Measurements from ENCODE around the gene TPRG1L.
A peak's percentile ranks its signal among the peaks of the same experiment; 100 is the strongest.

TPRG1L gene

DNA sequence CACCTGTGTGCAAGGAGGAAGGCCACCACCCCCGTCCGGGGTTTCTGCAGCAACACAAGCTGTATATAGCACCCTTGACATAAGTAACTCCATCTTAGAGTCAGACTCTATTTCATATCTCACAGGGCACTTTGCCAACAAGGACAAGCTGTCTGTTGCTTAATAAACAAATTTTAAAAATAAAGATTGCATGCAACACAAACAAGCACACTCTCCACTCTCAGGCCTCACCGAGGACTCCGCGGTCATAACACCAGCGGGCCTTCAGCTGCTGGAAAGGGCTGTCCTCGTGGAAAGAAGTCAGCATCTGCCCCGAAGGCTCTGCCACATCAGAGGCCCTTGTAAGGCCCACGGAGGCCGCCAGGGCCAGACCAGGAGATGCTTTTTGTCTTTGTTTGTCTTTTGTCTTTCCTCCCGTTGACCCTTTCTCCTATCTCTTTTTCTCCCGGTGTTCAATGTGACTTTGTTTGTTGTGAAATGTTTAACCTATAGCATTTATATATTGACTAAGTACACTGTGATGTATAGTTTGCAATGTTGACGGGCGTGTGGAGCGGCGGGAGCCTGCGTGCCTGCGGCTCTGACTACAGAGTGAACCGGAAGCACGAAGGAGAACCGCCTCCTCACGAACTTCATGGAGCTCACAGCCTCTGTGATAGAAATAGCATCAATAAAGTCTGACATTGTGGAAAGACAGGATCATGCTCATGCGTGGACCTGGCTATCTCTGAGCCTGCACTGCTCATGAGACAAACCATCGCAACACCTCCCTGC lies 37.6 kb upstream of the TPRG1L start:
- TF ChIP-seq, protein P1, sequence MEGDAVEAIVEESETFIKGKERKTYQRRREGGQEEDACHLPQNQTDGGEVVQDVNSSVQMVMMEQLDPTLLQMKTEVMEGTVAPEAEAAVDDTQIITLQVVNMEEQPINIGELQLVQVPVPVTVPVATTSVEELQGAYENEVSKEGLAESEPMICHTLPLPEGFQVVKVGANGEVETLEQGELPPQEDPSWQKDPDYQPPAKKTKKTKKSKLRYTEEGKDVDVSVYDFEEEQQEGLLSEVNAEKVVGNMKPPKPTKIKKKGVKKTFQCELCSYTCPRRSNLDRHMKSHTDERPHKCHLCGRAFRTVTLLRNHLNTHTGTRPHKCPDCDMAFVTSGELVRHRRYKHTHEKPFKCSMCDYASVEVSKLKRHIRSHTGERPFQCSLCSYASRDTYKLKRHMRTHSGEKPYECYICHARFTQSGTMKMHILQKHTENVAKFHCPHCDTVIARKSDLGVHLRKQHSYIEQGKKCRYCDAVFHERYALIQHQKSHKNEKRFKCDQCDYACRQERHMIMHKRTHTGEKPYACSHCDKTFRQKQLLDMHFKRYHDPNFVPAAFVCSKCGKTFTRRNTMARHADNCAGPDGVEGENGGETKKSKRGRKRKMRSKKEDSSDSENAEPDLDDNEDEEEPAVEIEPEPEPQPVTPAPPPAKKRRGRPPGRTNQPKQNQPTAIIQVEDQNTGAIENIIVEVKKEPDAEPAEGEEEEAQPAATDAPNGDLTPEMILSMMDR (IDR thresholded peaks at IDR 0.05; ENCODE audit: insufficient read depth, low read depth, low read length, missing control alignments): no peak
- no peak overlapping the region for H3K4me3 ChIP-seq (ENCODE audit: low read length)
- DNase-seq (ENCODE audit: low read depth): peak; percentile 39

DNA sequence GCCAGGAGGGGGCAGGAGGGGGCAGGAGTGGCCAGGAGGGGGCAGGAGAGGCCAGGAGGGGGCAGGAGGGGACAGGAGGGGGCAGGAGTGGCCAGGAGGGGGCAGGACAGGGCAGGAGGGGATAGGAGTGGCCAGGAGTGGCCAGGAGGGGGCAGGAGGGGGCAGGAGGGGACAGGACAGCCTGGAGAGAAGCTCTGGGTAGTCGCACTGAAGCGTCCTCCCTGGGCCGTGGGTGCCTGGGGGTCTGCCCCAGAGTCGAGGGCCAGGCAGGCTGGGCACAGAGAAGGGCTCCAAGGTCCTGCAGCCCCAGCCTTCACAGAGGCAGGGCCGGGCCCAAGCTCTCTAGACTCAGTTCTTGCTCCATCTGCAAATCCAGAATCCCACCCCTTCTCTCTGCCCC lies 36.4 kb upstream of the TPRG1L start:
- H3K4me3 ChIP-seq (ENCODE audit: low read length): no peak overlapping the region
- DNase-seq (ENCODE audit: low read depth): no peak
- TF ChIP-seq, protein P1 (IDR thresholded peaks at IDR 0.05; ENCODE audit: insufficient read depth, low read depth, low read length, missing control alignments): no peak

DNA sequence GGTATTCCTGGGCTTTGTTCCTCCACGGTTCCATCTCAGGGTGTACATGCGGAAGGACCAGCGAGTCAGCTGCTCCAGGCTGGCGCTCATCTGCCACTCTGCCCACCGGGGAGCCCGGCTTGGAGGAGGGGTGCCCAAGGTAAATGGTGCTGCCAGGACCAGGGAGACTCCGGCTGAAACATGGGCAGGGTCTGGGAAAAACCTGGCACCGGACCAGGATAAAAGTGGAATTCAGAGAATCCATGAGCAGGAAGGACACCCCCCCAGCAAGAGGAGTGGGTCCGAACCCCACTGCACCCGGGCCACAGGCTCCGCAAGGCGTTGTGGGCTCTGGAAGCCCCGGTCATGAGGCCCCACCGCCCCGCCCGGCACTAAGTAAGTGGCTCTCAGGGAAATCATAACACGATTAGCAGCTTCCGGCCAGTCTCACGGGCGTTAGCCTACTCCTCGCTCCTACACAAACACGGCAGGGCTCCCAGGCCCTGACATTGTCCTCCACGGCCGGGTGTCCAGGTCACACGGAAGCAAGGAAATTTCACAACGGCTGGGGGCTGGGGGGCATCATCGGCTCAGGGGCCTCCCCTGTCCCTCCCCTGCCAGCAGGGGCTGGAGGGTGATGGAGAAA lies 34.6 kb upstream of the TPRG1L start:
- TF ChIP-seq, protein P1 (IDR thresholded peaks at IDR 0.05; ENCODE audit: insufficient read depth, low read depth, low read length, missing control alignments): no peak
- no peak for DNase-seq (ENCODE audit: low read depth)
- no peak overlapping the region for H3K4me3 ChIP-seq (ENCODE audit: low read length)

DNA sequence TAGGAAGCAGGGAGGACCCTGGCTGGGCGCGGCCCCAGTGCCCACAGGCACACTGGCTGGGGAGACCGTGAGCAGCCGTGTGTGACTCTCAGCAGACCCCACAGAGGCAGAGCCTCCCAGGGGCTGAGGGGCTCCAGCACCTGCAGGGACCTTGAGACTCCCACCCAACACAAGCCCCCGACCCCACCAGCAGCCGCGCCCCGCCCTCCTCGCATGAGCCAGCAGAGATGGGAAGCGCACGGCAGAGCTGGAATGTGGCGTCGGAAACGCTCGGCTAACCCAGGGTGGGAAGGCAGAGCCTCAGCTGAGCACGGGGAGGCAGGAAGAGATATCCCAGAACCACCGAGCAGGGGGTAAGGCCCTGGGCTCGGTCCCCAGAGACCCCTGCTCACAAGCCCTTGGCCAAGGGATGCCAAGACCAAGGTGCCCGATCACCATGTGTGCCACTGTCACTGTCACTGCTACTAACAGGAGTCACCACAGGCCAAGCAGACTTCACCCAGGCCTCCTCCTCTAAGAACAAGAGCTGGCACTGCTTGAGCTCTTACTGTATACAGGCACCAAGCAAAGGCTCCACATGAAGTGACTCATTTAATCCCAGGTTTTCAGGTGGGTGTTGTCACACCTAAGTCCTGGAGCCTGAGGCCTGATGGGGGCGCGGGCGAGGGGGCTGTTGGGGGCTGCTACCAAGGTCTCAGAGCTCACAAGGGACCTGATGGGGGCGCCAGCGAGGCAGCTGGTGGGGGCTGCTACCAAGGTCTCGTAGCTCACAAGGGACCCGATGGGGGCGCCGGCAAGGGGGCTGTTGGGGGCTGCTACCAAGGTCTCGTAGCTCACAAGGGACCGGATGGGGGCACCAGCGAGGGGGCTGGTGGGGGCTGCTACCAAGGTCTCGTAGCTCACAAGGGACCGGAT lies 33.6 kb upstream of the TPRG1L start:
- no peak overlapping the region for H3K4me3 ChIP-seq (ENCODE audit: low read length)
- DNase-seq (ENCODE audit: low read depth): no peak
- TF ChIP-seq, protein P1 (IDR thresholded peaks at IDR 0.05; ENCODE audit: insufficient read depth, low read depth, low read length, missing control alignments): no peak

DNA sequence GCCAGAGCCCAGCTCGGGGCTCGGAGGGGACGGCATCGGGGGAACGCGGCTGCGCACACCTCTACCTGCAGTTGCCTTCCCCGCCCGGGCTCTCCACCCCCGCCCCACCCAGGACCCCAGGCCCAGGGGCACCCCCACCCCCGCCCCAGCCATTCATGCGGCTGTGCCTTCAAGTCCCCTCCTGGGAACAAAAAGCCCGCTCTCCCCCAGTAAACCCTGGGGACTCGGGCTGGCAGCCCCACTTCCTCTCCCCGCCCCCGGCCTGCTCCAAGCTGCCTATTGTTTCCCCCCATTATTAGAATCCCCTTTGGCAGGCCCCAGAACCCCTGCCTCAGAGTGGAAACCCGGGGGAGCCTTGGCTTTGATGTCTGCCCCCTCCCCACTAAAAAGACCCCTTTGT lies 31.5 kb upstream of the TPRG1L start:
- H3K4me3 ChIP-seq (ENCODE audit: low read length): no peak overlapping the region
- DNase-seq (ENCODE audit: low read depth): no peak
- TF ChIP-seq, protein P1 (IDR thresholded peaks at IDR 0.05; ENCODE audit: insufficient read depth, low read depth, low read length, missing control alignments): no peak

DNA sequence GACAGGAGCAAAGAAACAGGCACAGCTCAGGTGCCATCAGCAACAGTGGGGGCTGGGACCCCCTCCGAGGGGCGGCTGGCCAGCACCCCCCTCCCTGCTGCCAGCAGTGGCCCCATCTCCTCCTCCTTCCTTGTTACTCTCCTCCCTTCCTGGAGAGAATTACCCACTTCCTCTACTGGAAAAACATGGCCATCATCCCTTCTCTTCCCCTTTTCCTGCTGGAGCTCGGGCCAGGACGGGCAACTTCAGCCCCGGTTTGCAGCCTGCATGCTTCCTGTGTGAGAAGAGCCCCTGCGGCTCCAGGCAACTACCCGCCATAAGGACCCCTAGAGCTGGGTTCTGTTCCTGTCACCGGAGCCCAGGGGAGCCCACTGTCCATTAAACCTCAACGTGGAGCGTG lies 31.1 kb upstream of the TPRG1L start:
- H3K4me3 ChIP-seq (ENCODE audit: low read length): no peak overlapping the region
- DNase-seq (ENCODE audit: low read depth): no peak
- TF ChIP-seq, protein P1 (IDR thresholded peaks at IDR 0.05; ENCODE audit: insufficient read depth, low read depth, low read length, missing control alignments): no peak

Measured in epithelial cell of esophagus (primary cell).